CD4-positive, alpha-beta T cell treated with Interferon alpha-2 for 1 hour (primary cell): Measurements from ENCODE around the gene LRRC36.
"Not testable (repeated sequence)": the region's sequence is repeated elsewhere in the genome, so short reads cannot be mapped to it uniquely, and the experiment has no call there.

ENCODE experiments used
- DNase-seq, 2 donors: peaks; one replicate each; pipeline ENCODE4 v3.0.0-alpha.2; 2020 to 2022

LRRC36 gene

GRCh38 chr16:67350324-67350723 is 23.7 kb downstream of the LRRC36 start:
- no peak for DNase-seq

DNA sequence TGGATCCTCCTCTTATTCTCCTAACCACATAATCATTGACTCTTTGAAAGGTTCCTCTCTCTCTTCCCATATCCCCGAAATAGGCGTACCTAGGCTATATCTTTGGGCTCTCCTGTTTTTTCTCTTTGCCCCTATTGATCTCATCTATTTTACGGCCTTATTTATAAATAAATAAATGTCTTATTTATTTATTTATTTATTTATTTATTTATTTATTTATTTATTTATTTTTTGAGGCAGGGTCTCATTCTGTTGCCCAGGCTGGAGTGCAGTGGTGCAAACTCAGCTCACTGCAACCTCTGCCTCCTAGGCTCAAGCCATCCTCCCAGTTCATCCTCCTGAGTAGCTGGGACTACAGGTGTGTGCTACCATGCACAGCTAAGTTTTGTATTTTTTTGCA is 25.8 kb downstream of the LRRC36 start:
- not testable (repeated sequence) for DNase-seq

- no peak for DNase-seq
These were observed 29.8 kb downstream of the LRRC36 start for GRCh38 chr16:67356396-67356795.

DNA sequence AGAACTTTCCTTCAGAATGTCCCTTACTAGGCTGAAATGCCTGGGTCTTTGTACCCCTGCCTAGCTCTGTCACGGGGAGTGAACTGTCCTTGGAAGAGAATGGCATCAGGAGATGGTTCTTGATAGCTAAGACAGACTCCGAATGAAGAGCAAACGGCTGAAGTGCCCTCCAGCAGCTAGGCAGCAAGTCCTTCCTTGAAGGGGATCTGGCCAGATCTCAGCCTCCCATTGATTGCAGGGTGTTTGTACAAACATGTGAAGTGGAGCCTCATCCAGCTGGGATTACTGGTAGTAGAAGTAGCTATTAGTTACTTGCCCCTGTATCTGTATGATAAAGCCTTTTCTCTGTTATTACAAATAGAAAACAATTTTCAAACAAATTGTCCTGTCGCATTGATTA is 30.9 kb downstream of the LRRC36 start:
- DNase-seq = no peak

DNA sequence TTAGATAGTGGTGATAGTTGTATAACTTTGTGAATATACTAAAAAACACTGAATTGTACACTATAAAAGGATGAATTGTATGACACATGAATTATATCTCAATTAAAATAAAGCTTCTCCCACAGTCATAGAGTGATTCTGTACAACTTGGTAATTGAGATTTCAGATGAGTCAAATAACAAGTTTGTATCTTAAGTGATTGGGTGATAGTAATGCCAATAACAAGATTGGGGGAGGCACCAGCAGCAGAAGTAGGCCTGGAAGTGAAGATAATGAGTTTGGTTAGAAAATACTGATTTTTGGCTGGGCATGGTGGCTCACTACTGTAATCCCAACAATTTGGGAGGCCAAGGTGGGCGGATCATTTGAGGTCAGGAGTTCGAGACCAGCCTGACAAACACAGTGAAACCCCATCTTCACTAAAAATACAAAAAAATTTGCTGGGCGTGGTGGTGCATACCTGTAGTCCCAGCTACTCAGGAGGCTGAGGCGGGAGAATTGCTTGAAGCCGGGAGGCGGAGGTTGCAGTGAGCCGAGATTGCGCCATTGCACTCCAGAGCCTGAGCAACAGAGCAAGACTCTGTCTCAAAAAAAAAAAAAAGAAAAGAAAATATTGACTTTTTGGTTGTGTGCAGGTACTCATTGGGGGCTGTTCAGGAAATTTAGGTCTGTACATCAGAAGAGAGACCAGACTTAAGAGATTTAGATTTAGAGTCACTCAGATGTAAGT is 33.1 kb downstream of the LRRC36 start:
- not testable (repeated sequence) for DNase-seq

DNA sequence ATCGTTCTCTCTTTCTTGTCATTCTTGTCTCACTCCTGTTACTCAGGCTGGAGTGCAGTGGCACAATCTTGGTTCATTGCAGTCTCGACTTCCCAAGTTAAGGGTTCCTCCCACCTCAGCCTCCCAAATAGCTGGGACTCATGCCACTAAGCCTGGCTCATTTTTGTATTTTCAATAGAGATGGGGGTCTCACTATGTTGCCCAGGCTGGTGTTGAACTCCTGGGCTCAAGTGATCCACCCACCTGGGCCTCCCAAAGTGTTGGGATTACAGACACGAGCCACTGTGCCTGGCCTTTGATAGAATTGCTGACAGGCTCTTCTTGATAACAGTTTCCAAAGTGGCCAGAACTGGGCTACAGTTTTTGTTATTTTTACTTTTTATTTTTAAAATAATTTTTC is 34.4 kb downstream of the LRRC36 start:
- DNase-seq = no peak

- no peak for DNase-seq
These were observed 38.1 kb downstream of the LRRC36 start for GRCh38 chr16:67364600-67365235.

- no peak for DNase-seq
These were observed 44.0 kb downstream of the LRRC36 start for GRCh38 chr16:67370661-67371060.

DNA sequence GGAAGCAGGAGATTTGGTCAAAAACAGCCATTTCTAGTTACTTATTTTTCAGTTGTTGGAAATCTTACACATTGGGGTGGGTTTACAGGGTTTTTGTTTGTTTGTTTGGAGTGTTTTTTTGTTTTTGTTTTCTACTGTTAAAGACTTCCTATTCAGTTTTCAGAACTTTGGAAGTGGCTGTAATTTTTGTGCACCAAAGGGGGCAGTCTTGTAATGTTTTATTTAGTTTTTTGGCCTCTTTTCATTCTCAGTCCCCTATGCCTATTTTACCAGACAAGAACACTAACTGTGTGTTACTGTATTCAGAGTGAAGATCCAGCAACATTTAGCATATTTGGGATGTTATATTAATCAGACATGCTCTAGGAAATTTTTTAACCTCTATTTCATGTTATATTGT is 46.0 kb downstream of the LRRC36 start:
- peak in 1 of 2 donors; percentile 11 for DNase-seq

DNA sequence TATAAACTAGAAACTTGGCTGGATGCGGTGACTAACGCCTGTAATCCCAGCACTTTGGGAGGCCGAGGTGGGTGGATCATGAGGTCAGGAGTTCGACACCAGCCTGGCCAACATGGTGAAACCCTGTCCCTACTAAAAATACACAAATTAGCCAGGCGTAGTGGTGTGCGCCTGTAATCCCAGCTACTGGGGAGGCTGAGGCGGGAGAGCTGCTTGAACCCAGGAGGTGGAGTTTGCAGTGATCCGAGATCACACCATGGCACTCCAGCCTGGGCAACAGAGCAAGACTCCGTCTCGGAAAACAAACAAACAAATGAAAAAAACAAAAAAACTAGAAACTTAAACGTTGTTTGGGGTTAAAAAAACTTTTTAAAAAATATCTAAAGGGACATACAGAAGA is 49.4 kb downstream of the LRRC36 start:
- DNase-seq = not testable (repeated sequence)

DNA sequence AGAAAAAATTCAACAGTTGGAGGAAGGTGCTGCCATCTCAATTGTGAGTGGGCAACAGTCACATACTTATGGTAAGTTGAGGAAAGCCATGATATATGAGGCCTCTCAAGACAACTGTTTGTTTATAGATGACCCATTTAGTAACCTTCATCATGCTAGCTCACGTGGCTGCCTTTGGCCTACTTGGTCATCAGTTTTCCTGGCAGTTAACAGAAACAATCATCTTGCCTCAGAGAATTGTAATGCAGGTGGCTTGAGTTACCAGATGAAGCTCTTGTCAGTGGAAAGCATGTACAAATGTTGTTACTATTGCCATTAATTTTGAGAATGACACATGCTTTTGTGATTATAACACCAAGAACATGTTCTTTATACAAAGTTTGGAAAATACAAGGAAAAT is 52.0 kb downstream of the LRRC36 start:
- DNase-seq = no peak

- no peak for DNase-seq
These were observed 56.7 kb downstream of the LRRC36 start for GRCh38 chr16:67383284-67383683.

DNA sequence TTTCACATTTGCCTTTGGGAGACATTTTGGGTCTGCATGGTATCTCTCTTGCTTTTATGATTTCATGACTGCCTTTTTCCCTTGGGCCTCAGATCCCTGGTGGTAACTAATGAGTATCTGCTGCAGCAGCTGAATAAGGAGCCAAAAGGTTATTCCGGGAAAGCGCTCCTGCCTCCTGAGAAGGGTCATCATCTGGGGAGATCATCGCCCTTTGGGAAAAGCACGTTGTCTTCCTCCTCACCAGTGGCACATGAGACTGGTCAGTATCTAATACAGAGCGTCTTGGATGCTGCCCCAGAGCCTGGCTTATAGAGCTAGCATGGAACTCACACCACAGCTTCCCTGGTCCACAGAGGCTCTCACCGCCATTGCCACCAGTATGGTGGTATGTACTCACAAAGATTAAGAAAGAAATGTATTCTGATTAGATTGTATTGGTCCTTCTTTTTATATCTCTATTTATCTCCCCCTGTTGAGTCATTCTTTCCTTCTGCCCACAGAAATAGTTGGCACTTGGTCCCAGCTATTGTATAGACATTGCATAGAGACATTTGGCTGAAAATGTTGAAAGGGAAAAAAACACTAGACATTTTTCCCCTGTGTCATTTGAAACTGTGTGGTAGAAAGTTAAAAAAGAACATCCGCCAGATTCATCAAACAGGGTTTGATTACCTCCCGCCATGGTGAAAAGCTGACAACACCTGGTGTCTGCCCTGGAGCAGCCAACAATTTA is 58.3 kb downstream of the LRRC36 start:
- DNase-seq = no peak

DNA sequence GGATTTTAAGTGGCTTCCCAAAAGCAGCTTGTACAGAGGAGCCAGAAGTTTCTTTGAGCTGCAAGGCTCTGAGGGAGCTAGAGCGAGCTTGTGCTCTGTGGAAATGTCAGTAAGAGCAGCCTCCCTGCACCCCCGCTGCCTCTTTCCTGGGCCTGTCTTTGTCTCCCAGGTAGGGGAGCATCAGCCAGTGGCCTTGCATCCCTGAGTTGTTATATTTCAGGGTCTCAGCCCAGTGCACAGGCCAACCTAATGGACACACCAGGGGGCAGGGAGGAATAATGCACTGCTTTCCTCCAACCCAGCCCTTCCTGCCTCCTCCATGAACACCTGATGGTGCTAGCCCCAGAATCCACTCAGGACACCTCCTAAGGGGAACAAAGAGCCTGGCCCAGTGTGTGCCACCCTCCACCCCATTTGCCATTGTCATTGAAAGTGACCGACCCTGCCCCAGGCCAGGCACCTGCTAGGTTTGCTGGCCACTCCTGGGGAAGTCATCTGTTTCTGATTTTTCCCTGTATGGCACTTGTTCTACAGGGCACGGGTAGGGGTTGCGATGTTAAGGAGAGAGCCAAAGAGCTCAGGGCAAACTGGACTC is 60.3 kb downstream of the LRRC36 start:
- DNase-seq = no peak

- no peak for DNase-seq
These were observed 61.0 kb downstream of the LRRC36 start for GRCh38 chr16:67387479-67388079.

DNA sequence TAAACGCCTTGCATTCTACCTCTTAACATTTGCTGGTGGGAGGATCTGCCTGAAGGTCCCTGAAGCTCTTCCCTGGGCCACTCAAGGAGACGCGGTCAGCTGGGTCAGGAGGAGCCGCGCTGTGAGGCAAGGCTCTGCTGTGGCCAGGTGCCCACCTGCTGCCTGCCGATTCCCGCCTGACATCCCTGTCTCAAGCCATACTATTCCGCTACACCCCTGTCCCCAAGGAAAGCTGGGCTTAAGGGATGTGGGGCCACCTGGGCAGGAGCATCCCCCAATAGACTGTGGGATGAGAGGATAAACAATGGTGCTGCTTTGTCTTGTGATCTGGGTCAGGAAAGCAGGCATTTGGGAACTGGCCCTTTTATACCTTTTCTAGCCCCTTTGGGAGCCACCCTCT is 61.6 kb downstream of the LRRC36 start:
- no peak for DNase-seq

DNA sequence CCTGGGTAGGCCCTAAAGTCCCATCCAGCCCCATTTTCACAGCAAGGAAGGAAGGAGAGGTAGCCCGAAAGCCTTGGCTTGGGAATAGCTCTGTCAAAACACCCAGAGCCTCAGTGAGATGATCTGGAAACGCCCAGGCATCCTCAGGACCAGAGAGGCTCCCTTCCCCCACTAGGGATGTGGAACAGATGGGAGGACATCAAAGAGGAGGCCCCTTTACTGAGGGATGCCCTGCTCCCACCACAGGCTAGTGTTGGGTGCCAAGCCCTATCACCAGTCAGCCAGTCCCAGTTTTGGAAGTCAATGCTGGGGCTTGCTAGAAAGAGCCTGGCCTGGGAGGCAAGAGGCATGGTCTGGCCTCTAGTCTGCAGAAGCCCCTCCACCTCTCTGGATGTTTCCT is 62.0 kb downstream of the LRRC36 start:
- DNase-seq = no peak

- DNase-seq = peak; percentile 19 to 58
These were observed 63.5 kb downstream of the LRRC36 start for GRCh38 chr16:67389911-67390815.

GRCh38 chr16:67390816-67391423 is 64.3 kb downstream of the LRRC36 start:
- no peak for DNase-seq

GRCh38 chr16:67391424-67392300 is 65.0 kb downstream of the LRRC36 start:
- no peak for DNase-seq
